Fibroblast of lung (primary cell): ENCODE data around the gene TSHZ2.

ENCODE experiments used
- EZH2 ChIP-seq: IDR thresholded peaks from 2 replicates; pipeline ENCODE4 v1.5.1; 2012; ENCODE audit warnings: low read length, control low read depth, mild to moderate bottlenecking; ENCODE audit errors: missing control alignments
- TF ChIP-seq, protein P1 (sequence below), 2 donors: IDR thresholded peaks in 1 of 2; conservative IDR thresholded peaks in 1 of 2; 1 replicate in 1 of 2; 2 replicates in 1 of 2; pipeline ENCODE4 v1.5.1; 2011 to 2012; ENCODE audit warnings: low read length in 2 of 2, control low read depth in 1 of 2, inconsistent platforms in 1 of 2, low read depth in 1 of 2, mild to moderate bottlenecking in 1 of 2

DNA sequence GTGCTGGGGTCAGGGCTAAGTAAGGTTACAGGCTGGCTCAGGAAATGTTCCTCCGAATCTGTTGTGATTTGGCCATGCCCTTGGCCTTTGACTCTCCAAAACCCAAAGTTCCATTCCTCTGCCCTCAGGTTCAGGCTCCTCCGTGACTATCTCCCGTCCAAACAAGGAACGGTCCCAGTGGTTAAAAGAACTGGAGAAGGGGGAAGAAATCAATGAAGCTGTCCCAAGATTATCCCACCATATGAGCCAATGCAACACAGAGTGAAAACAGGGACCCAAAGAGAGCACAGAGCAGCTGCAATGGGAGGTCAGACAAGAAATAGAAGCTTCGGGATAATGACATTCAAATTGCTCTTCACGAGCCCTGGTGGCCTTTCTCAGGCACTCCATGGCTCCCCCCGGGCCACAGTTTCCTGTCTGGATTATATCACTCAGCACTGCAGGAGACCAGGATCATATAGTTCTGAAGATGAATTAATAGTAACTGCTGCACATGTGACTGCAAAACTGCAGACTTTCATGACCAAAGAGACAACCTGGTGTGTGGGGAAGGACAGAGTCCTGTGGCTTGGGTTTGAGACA lies 410.2 kb downstream of the TSHZ2 start:
- TF ChIP-seq, protein P1, sequence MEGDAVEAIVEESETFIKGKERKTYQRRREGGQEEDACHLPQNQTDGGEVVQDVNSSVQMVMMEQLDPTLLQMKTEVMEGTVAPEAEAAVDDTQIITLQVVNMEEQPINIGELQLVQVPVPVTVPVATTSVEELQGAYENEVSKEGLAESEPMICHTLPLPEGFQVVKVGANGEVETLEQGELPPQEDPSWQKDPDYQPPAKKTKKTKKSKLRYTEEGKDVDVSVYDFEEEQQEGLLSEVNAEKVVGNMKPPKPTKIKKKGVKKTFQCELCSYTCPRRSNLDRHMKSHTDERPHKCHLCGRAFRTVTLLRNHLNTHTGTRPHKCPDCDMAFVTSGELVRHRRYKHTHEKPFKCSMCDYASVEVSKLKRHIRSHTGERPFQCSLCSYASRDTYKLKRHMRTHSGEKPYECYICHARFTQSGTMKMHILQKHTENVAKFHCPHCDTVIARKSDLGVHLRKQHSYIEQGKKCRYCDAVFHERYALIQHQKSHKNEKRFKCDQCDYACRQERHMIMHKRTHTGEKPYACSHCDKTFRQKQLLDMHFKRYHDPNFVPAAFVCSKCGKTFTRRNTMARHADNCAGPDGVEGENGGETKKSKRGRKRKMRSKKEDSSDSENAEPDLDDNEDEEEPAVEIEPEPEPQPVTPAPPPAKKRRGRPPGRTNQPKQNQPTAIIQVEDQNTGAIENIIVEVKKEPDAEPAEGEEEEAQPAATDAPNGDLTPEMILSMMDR (conservative IDR thresholded peaks at IDR 0.05 in 1 of 2, IDR thresholded peaks at IDR 0.05 in 1 of 2; ENCODE audit: low read depth in 1 of 2, low read length in 2 of 2): no peak
- TF ChIP-seq EZH2: no peak
